Neural cell (in vitro differentiated cells): ENCODE results near the gene IFT80.

Source experiments
- CTCF ChIP-seq: fragments of 450-650 bp; IDR thresholded peaks from 2 replicates; pipeline ENCODE4 v1.5.1; 2014; ENCODE audit warnings: antibody characterized with exemption, mild to moderate bottlenecking, moderate library complexity; ENCODE audit not compliant: poor library complexity, severe bottlenecking
- EP300 ChIP-seq: fragments of 450-650 bp; conservative IDR thresholded peaks from 2 replicates; pipeline ENCODE4 v1.6.1; 2014; ENCODE audit warnings: antibody characterized with exemption, mild to moderate bottlenecking, moderate library complexity; ENCODE audit not compliant: poor library complexity, severe bottlenecking
- EZH2 ChIP-seq: fragments of 200-600, 300-800 bp; shearing (Covaris generic), sonication (generic); IDR thresholded peaks from 2 replicates; pipeline ENCODE4 v1.6.1; 2014; ENCODE audit warnings: antibody characterized with exemption, low read length, borderline replicate concordance, mild to moderate bottlenecking; ENCODE audit not compliant: insufficient read depth, poor library complexity, severe bottlenecking
- MXI1 ChIP-seq: fragments of 450-650 bp; conservative IDR thresholded peaks from 2 replicates; pipeline ENCODE4 v1.6.1; 2014; ENCODE audit warnings: antibody characterized with exemption, mild to moderate bottlenecking; ENCODE audit not compliant: poor library complexity, severe bottlenecking
- REST ChIP-seq: IDR thresholded peaks from 2 replicates; pipeline ENCODE4 v1.6.1; 2012; ENCODE audit warnings: borderline replicate concordance

GRCh38 chr3:160253298-160253697, 145.7 kb downstream of the IFT80 start:
- TF ChIP-seq CTCF (no peak), EZH2 (no peak), MXI1 (no peak), EP300 (no peak), REST (no peak)
